Neuronal stem cell (in vitro differentiated cells): Measurements from ENCODE around the gene CR1L.

Experiments
- DNase-seq: peaks from one replicate; pipeline ENCODE4 v3.0.0-alpha.2; 2013; ENCODE audit warnings: low spot score
- H2AFZ ChIP-seq: one replicate; pipeline ENCODE4 v1.6.1; 2013; ENCODE audit warnings: mild to moderate bottlenecking, low read length, inconsistent platforms
- H2AK5ac ChIP-seq: 2 replicates; pipeline ENCODE4 v1.6.1; 2013; ENCODE audit warnings: low read depth, mild to moderate bottlenecking, inconsistent platforms, low read length, moderate library complexity, mixed read lengths
- H2BK120ac ChIP-seq: 2 replicates; pipeline ENCODE4 v1.6.1; 2013; ENCODE audit warnings: low read depth, mild to moderate bottlenecking, inconsistent platforms, low read length, moderate library complexity, mixed read lengths
- H2BK12ac ChIP-seq: one replicate; pipeline ENCODE4 v1.6.1; 2013; ENCODE audit warnings: low read length, inconsistent platforms
- H2BK15ac ChIP-seq: 2 replicates; pipeline ENCODE4 v1.6.1; 2013; ENCODE audit warnings: mild to moderate bottlenecking, low read length, inconsistent platforms, mixed read lengths
- H2BK5ac ChIP-seq: one replicate; pipeline ENCODE4 v1.6.1; 2013; ENCODE audit warnings: inconsistent platforms, mild to moderate bottlenecking, low read length, moderate library complexity
- H3K14ac ChIP-seq: one replicate; pipeline ENCODE4 v1.6.1; 2013; ENCODE audit warnings: low read length, inconsistent platforms
- H3K18ac ChIP-seq: 2 replicates; pipeline ENCODE4 v1.6.1; 2013; ENCODE audit warnings: low read length, inconsistent platforms
- H3K23ac ChIP-seq: 2 replicates; pipeline ENCODE4 v1.6.1; 2013; ENCODE audit warnings: low read depth, mild to moderate bottlenecking, mixed read lengths, low read length, inconsistent platforms; ENCODE audit not compliant: poor library complexity
- H3K27ac ChIP-seq: replicated peaks from 3 replicates; pipeline ENCODE4 v1.5.1; 2013; ENCODE audit warnings: low read length, inconsistent platforms
- H3K27me3 ChIP-seq, 3 experiments: 2 replicates each; pipeline ENCODE4 v1.6.1; 2013; ENCODE audit warnings: low read length in 3 of 3, mild to moderate bottlenecking in 2 of 3, inconsistent platforms in 1 of 3, low read depth in 1 of 3, mixed read lengths in 1 of 3, moderate library complexity in 1 of 3; ENCODE audit not compliant: control insufficient read depth in 3 of 3, insufficient read depth in 3 of 3
- H3K36me3 ChIP-seq, 2 donors: replicated peaks in 1 of 2; 2 replicates each; pipeline ENCODE4 v1.6.1; 2013; ENCODE audit warnings: low read length in 2 of 2; ENCODE audit not compliant: control insufficient read depth in 2 of 2, insufficient read depth in 2 of 2
- H3K4ac ChIP-seq: 2 replicates; pipeline ENCODE4 v1.6.1; 2013; ENCODE audit warnings: inconsistent platforms, mild to moderate bottlenecking, low read length, moderate library complexity
- H3K4me1 ChIP-seq, 2 donors: 1 replicate in 1 of 2; 2 replicates in 1 of 2; pipeline ENCODE4 v1.6.1; 2013; ENCODE audit warnings: low read length in 2 of 2, low read depth in 1 of 2; ENCODE audit not compliant: control insufficient read depth in 2 of 2, insufficient read depth in 1 of 2
- H3K4me2 ChIP-seq: one replicate; pipeline ENCODE4 v1.6.1; 2013; ENCODE audit warnings: mild to moderate bottlenecking, low read length, inconsistent platforms; ENCODE audit not compliant: insufficient read depth, poor library complexity, severe bottlenecking
- H3K4me3 ChIP-seq, 2 donors: 2 replicates each; pipeline ENCODE4 v1.5.1; 2013; ENCODE audit warnings: low read length in 2 of 2, mild to moderate bottlenecking in 2 of 2, inconsistent platforms in 1 of 2, moderate library complexity in 1 of 2
- H3K79me1 ChIP-seq: one replicate; pipeline ENCODE4 v1.6.1; 2013; ENCODE audit warnings: low read depth, mild to moderate bottlenecking, inconsistent platforms, low read length, moderate library complexity
- H3K9ac ChIP-seq: one replicate; pipeline ENCODE4 v1.6.1; 2013; ENCODE audit warnings: mild to moderate bottlenecking, low read depth, low read length, inconsistent platforms; ENCODE audit not compliant: poor library complexity
- H3K9me3 ChIP-seq, 2 donors: replicated peaks in 1 of 2; 2 replicates each; pipeline versions ENCODE3 to v1.6.1; 2013; ENCODE audit warnings: low read length in 2 of 2, mild to moderate bottlenecking in 2 of 2, inconsistent platforms in 1 of 2, low read depth in 1 of 2, mixed read lengths in 1 of 2, moderate library complexity in 1 of 2; ENCODE audit not compliant: control insufficient read depth in 2 of 2, insufficient read depth in 1 of 2
- H4K8ac ChIP-seq: one replicate; pipeline ENCODE4 v1.6.1; 2013; ENCODE audit warnings: low read depth, mild to moderate bottlenecking, inconsistent platforms, low read length, moderate library complexity
- H4K91ac ChIP-seq: one replicate; pipeline ENCODE4 v1.6.1; 2013; ENCODE audit warnings: low read length, low read depth, mild to moderate bottlenecking, inconsistent platforms; ENCODE audit not compliant: poor library complexity
- WGBS, 2 donors: extraction: QIAGEN DNeasy Blood & Tissue Kit; methylation state at CpG; one replicate each; pipeline ENCODE4 v1.1.7; 2013; ENCODE audit warnings: missing lambda C conversion rate in 2 of 2, mixed read lengths in 1 of 2; ENCODE audit not compliant: insufficient read length in 2 of 2, insufficient replicate concordance in 1 of 2; ENCODE audit errors: extremely low coverage in 2 of 2; 5-methylcytosine and 5-hydroxymethylcytosine counted together

CR1L gene

DNA sequence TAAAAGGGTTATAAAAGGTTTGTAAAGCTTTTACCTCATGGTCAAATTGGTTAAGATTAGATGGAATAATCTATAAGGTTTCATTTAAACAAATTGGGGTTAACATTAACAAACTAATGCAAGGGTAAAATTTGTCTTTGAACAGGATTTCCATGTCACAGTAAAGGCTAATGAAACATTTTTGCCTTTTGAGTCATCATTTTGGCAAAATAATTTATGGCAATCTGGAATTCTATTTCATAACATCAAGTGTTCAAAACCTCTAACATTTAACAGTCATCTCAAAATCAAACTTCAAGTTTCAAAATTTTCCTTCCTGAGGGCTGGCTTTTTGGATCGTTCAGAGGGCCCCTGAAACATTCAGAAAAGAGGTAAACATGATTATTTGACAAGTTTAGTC lies 100.4 kb downstream of the CR1L start:
- Histone ChIP-seq H4K91ac (no peak overlapping the region), H3K4me1 (no peaks in the 10 kb centered on the region), H3K9ac (no peak overlapping the region), H3K23ac (no peak overlapping the region), H2BK5ac (no peak overlapping the region), H3K14ac (no peak overlapping the region), H3K4me3 (no peak overlapping the region), H3K79me1 (no peaks in the 10 kb centered on the region), H3K4me2 (no peak overlapping the region), H3K4ac (no peak overlapping the region), H3K9me3 (no peaks in the 10 kb centered on the region), H3K27me3 (no peaks in the 10 kb centered on the region), H2BK12ac (no peak overlapping the region), H4K8ac (no peak overlapping the region), H2BK120ac (no peak overlapping the region), H3K36me3 (no peaks in the 10 kb centered on the region), H3K27ac (no peak overlapping the region), H2BK15ac (no peak overlapping the region), H2AFZ (no peak overlapping the region), H2AK5ac (no peak overlapping the region), H3K18ac (no peak overlapping the region)
- no peak for DNase-seq
- WGBS, 2 donors: no CpG with 5 or more reads among the region's 1 CpG

- no CpG with 5 or more reads among the region's 6 CpGs for WGBS, 2 donors
- no peak overlapping the region for H2AK5ac ChIP-seq
- H2BK12ac ChIP-seq: no peak overlapping the region
- H3K4me2 ChIP-seq: no peak overlapping the region
- H3K9me3 ChIP-seq: no peaks in the 10 kb centered on the region
- no peaks in the 10 kb centered on the region for H3K79me1 ChIP-seq
- DNase-seq: no peak
- H3K14ac ChIP-seq: no peak overlapping the region
- H2BK15ac ChIP-seq: no peak overlapping the region
- H3K18ac ChIP-seq: no peak overlapping the region
- no peaks in the 10 kb centered on the region for H3K4me1 ChIP-seq
- no peak overlapping the region for H2AFZ ChIP-seq
- H3K9ac ChIP-seq: no peak overlapping the region
- H3K4me3 ChIP-seq: no peak overlapping the region
- H2BK5ac ChIP-seq: no peak overlapping the region
- no peak overlapping the region for H3K4ac ChIP-seq
- H3K27me3 ChIP-seq: no peaks in the 10 kb centered on the region
- no peak overlapping the region for H3K27ac ChIP-seq
- no peak overlapping the region for H2BK120ac ChIP-seq
- no peak overlapping the region for H4K8ac ChIP-seq
- no peak overlapping the region for H3K23ac ChIP-seq
- no peaks in the 10 kb centered on the region for H3K36me3 ChIP-seq
- H4K91ac ChIP-seq: no peak overlapping the region
Observed at GRCh38 chr1:207745839-207746767, 101.2 kb downstream of the CR1L start.

DNA sequence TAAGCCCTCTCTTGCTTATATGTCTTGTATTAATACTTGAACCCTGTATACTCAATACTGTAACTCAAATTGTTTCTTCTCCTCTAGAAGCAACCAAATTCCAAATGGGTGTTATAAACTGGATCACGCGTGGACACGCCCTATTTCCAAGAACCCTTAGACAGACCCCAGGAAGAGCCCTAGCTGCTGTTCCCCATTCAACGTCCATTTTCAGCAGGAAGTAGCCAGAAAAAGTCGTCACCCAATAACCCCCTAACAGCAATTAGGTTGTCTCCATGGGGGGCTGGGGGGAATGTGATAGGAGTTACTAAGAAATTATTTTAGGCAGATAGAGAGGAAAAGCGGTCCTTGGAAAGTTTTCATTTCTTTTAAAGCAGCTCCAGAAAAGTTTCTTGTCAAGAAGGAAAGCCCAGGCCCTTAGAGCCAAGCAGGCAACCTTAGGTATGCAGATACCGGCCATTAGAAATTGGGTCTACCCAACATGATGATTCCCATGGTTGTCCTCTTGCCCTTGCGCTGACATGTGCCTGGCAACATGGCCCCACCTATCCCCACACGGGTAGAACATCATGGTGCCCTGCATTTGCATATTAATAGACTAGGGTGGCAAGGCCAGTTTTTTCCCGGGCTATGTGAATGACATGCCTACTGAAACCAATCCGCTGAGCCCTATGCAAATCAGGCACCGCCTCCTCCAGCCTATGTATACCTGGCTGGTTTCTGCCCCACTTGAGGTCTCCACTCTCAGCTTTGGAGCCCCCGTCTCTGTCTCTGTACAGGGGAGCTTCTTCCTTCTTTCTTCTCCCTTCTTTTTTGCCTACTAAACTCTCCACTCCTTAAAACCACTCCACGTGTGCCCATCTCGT lies 102.9 kb downstream of the CR1L start:
- DNase-seq: no peak
- H3K9ac ChIP-seq: no peak overlapping the region
- no peak overlapping the region for H2BK120ac ChIP-seq
- no peak overlapping the region for H4K91ac ChIP-seq
- peaks cover 6% of the 10 kb centered on the region for H3K79me1 ChIP-seq
- no peak overlapping the region for H3K4me3 ChIP-seq
- H3K36me3 ChIP-seq: no peaks in the 10 kb centered on the region
- no peak overlapping the region for H3K4ac ChIP-seq
- WGBS, 2 donors: no CpG with 5 or more reads among the region's 15 CpGs
- no peak overlapping the region for H3K14ac ChIP-seq
- H3K18ac ChIP-seq: no peak overlapping the region
- H3K9me3 ChIP-seq: no peaks in the 10 kb centered on the region
- H3K27me3 ChIP-seq: no peaks in the 10 kb centered on the region
- no peak overlapping the region for H3K23ac ChIP-seq
- no peak overlapping the region for H4K8ac ChIP-seq
- H2BK5ac ChIP-seq: no peak overlapping the region
- no peak overlapping the region for H3K4me2 ChIP-seq
- no peak overlapping the region for H3K27ac ChIP-seq
- H2AFZ ChIP-seq: no peak overlapping the region
- H2BK15ac ChIP-seq: no peak overlapping the region
- H3K4me1 ChIP-seq: peaks cover 0 to 2% of the 10 kb centered on the region in 2 donors
- no peak overlapping the region for H2BK12ac ChIP-seq
- H2AK5ac ChIP-seq: no peak overlapping the region
